Vagina (tissue), 2 donors: ENCODE data around the gene FNDC11.

Source experiments
- POLR2A ChIP-seq, 2 donors: fragments of 450-650 bp; IDR thresholded peaks; one replicate each; pipeline ENCODE4 v1.6.1; 2017; ENCODE audit warnings: antibody characterized with exemption in 2 of 2, mild to moderate bottlenecking in 2 of 2, moderate library complexity in 2 of 2
- TF ChIP-seq, protein P1 (sequence below), 3 experiments: fragments of 450-650 bp in 2 of 3; fragments of 200-600 bp in 1 of 3; sonication (generic) in 1 of 3; IDR thresholded peaks; one replicate each; pipeline ENCODE4 v1.5.1; 2017 to 2019; ENCODE audit warnings: antibody characterized with exemption in 3 of 3, mild to moderate bottlenecking in 2 of 3, moderate library complexity in 2 of 3

GRCh38 chr20:63533871-63534393, 20.0 kb upstream of the FNDC11 start:
- TF ChIP-seq, protein P1, sequence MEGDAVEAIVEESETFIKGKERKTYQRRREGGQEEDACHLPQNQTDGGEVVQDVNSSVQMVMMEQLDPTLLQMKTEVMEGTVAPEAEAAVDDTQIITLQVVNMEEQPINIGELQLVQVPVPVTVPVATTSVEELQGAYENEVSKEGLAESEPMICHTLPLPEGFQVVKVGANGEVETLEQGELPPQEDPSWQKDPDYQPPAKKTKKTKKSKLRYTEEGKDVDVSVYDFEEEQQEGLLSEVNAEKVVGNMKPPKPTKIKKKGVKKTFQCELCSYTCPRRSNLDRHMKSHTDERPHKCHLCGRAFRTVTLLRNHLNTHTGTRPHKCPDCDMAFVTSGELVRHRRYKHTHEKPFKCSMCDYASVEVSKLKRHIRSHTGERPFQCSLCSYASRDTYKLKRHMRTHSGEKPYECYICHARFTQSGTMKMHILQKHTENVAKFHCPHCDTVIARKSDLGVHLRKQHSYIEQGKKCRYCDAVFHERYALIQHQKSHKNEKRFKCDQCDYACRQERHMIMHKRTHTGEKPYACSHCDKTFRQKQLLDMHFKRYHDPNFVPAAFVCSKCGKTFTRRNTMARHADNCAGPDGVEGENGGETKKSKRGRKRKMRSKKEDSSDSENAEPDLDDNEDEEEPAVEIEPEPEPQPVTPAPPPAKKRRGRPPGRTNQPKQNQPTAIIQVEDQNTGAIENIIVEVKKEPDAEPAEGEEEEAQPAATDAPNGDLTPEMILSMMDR (IDR thresholded peaks at IDR 0.05): no peak
- no peak for TF ChIP-seq POLR2A (IDR thresholded peaks at IDR 0.05)
